GM12801 (cell line): Measurements from ENCODE around the gene DAZAP1.

Source experiments
- TF ChIP-seq, protein P1 (sequence below): IDR thresholded peaks from one replicate; pipeline ENCODE4 v1.5.1; 2011; ENCODE audit warnings: control low read depth; ENCODE audit not compliant: insufficient read length; ENCODE audit errors: extremely low read depth

Gene DAZAP1

DNA sequence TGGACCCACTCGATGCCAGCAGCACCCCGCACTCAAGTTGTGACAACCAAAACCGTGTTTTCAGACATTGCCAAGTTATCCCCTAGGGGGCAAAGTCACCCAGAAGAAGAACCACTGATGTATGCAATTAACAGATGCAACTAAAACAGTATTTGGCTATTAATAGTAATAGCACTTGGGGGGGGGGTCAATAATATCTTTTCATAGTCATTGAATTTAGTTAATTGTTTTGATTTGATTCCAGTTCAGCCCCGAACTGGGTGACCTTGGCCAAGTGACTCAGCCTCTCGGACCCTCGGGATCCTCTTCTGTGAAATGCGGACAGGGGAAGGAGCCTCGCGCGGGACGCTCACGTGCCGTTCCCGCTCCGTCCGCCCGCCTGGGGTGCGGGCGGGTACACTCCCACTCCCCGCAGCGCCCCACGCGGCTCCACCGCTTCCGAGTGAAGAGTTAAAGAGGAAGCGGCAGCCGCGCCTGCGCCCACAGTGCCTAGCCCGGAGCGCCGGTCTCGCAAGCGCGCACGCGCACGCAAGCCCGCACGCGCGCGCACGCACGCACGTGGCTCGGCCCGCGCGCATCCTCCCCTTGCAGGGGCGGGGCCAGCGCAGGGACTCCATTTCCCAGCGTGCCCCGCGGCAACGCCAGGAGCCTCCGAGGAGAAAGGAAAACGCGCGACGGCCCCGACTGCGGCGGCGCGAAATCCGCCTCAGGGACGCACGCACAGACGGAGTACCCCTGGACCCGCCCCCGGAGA is 435 bp upstream of the DAZAP1 start:
- TF ChIP-seq, protein P1, sequence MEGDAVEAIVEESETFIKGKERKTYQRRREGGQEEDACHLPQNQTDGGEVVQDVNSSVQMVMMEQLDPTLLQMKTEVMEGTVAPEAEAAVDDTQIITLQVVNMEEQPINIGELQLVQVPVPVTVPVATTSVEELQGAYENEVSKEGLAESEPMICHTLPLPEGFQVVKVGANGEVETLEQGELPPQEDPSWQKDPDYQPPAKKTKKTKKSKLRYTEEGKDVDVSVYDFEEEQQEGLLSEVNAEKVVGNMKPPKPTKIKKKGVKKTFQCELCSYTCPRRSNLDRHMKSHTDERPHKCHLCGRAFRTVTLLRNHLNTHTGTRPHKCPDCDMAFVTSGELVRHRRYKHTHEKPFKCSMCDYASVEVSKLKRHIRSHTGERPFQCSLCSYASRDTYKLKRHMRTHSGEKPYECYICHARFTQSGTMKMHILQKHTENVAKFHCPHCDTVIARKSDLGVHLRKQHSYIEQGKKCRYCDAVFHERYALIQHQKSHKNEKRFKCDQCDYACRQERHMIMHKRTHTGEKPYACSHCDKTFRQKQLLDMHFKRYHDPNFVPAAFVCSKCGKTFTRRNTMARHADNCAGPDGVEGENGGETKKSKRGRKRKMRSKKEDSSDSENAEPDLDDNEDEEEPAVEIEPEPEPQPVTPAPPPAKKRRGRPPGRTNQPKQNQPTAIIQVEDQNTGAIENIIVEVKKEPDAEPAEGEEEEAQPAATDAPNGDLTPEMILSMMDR: no peak

DNA sequence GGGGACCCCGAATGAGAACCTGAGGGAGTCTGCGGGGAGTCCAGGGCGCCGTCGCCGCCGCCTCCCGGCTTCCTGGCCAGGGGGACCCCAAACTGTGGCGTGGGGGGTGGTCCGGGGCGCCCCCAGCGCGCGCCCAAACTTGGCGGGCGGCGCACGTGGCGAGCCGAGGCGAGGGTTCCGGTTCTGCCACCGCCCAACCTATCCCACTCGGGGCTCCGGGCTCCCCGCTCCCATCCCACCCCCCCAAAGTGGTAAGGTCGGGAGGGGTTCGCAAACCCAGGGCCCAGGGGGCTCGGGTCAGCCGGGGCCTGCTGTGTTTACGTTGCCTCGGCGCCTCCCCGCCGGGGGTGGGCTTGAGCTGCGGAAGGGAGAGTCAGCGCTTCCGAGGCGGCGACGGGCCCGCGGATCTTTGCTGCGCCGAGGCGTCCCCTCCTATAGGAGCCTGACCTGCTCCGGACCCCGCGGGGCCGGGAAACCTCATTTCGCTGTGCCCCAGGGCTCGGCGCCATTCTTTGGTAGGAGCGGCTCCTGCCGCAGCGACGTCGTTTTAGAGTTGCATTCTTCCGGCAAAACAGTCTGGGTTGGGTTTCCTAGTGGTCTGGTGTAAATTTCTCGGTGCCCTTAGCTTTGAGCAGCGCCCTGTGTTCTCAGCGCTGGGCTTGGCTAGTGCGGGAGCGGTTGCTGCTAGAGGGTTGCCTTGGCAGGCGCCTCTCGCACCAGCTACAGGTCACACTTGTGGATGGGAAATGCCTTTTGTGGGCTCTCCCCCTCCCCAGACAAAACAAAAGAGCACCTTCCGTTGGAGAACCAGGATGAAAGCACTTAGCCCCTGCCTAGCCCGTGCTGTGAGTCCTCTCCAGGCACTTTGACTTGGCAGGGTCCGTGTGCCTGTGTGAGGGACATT is 1.2 kb downstream of the DAZAP1 start:
- TF ChIP-seq, protein P1: no peak

DNA sequence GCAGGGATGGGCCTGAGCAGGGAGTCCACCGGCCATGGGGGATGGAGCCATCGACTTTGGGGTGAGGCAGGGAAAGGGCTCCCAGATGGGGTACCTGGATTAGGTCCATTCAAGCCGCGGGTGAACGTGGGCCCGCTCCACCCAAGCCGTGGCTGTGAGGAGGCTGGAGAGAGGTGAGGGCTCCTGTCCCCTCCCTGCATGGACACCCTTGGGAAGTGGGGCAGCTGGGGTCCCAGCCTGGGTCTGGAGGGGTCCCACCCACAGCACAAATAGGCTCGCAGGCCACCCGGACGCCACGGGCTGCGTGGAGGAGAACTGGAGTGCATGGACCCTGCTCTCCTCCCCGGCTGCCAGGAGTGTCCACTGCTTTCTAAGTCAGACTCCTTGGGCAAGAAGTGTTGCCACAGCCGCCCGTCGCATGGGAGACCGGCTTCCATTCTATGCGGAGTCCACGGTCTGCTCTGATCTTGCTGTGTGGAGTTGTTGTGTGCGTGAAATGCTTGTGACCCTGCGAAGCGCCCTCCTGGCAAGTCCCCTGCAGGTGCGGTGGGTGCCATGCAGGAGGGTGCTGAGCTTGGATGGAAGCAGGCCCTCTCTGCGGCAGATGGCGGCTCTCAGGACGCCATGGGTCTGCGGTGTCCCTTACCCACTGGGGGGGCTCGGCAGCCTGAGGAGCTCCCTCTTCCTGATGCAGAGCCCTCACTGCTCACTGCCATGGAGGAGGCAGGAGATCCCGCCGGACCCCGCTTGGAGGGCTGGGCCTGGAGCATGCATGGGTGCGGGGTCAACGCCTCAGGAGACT is 2.0 kb downstream of the DAZAP1 start:
- TF ChIP-seq, protein P1: no peak

DNA sequence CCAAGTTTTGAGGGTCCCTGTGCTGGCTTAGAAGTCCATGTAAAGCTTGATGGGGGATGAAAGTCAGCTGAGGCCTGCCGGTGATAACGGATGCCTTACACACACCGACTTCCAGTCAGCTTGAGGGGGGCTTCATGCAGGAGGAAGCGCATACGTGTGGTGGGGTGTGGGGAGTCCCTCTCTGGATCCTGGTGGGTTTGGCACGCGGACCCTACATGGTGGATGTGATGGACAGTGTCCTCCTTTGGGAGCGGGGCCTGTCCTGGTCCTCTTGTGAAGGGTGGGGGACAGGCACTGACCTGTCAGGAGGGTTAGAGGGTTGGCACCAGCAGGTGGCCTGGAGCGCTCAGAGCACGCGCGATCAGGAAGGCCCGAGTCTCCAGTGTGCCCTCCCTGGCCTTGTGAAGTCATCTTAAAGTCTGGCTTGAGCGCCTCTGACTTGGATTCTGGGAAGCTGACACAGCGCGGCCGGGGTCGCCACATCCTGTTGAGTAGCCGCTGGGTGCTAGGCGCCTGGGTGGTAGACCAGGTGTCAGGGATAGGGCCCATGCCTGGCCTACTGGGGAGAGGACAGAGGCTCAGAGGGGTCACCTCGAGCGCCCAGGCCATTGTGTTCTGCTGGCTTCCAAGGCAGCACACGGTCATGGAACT is 2.9 kb downstream of the DAZAP1 start:
- TF ChIP-seq, protein P1: no peak

DNA sequence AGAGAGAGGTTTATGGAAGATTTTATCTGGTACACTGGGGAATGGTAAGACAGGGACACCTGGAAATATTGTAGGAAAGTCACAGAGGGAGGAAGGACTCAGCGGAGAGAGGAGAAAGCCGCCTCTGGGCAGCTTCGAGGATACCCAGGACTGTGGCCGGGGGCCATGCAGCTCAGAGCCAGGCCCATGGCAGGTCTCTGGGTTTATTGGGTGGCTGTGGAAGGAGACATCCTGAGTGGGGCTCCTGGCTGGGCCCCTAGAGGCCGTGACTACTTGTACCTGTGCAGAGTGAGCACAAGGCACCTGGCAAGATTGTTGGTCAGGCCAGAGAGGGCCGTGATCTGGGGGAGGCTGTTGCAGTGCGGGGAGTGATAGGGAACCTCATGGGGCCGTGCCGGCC is 3.4 kb downstream of the DAZAP1 start:
- TF ChIP-seq, protein P1: no peak

DNA sequence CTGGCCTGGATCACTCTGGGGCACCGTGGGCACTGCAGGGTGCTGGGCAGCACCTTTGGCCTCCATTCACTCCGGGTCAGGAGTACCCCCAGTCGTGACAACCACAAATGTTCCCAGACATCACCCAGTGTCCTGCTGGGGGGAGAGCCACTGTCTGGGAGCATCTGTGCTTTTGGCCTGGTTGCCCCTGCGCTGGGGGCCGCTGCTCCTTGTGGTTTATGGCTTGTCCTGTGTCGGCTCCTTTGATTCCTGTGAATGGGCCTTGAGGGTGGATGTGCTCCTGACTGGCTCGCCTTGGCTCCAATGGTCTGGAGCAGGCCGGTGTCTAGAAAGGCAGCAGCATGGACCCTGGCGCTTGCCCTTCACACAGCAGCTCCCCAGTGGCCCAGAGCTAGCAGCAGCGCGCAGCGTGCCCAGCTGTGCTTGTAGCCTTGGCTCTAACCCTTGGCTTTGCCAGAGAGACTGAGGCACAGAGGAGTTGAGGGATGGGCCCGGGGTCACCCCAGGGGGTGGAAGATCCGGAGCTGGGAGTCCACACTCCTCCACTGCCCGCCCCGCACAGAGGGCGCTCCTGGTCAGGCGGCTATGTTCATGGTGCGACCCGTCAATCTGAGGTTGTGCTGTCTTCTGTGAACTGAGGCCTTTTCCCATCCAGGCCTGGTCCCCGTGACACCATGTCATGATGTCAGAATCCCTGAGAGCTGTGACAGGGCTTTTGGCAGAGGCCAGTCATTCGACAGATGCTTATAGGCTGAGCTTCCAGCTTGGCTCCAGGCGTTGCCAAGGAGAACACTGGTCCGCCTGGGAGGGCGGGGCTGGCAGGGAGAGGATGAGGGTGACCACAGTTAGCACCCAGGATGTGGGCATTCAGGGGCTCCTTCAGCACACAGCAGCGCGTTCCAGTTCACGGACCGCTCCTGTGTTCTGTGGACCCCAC is 4.1 kb downstream of the DAZAP1 start:
- TF ChIP-seq, protein P1: no peak
